CD4-positive, alpha-beta T cell treated with Interleukin-17A for 4 hours (primary cell): ENCODE measurements around the gene GNB5.
"Not testable (repeated sequence)": the region's sequence is repeated elsewhere in the genome, so short reads cannot be mapped to it uniquely, and the experiment has no call there.

Experiments
- DNase-seq: peaks from one replicate; pipeline ENCODE4 v3.0.0-alpha.2; 2020; ENCODE audit warnings: mixed read lengths

Gene GNB5

DNA sequence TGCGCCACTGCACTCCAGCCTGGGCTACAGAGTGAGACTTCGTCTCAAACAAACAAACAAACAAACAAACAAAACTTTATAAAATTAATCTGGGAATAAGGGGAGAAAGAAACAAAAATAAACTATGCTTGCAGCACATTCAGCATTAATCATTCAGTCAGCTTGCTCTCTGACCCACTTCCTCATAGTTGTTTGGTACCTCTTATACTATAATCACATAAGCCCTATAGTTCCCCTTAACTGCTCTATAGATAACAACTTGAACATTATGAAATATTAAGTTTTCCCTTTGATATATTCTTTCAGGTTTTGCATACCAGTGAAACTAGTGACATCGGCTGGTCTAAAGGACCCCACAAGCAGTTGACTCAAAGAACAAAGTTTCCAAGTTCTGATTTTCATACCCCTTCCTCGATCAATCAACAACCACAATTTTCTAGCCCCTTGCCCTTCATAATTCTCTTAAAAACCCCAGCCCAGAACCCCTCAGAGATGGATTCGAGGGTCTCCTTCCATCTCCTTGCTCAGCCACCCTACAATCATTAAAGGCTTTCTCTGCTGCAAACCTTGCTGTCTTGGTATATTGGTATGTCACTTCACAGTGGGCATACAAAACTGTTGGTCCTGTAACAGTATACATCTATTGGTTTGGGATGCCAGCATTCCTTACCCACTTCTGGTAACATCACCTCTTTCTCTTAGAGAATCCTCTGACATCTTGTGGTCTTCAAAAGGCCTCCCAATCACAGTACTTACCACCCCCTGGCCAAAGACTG is 105.0 kb downstream of the GNB5 start:
- DNase-seq, result no peak

DNA sequence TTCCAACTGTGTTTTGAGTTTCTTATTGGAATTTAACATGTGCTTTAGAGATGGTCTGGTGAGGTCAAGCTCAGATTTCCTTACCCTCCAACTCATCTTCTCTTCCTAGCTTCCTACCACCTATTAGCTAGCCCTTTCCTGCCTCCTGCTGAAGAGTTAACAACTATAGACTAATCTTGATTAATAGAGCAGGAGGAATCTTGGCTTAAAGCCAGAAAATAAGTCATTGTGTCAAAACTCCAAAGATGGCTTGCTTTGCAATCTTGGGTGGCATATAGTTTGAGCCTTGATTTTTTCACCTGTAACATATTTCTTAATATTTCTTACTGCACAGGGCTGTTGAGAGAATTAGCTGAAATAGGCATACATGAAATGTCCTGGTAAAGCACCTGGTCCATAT is 105.9 kb downstream of the GNB5 start:
- DNase-seq, result no peak

DNA sequence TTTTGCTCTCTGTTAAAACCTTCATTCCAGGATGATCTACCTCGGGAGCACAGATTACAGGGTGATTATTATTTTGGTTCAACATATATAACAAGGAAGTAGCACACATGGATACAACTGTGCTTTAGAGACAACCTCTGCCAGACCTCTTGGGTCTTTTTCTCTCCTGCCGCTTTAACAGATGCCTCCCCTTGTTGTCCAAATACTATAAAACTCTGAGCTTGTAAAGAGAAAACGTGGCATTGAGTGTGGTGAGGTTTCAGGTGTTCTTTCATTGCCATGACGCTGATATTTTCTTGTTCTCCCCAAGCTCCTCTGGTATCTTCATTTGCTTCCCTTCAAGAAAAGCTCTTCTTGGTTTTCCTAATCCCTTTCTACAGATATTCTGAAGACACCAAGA is 107.6 kb downstream of the GNB5 start:
- no peak for DNase-seq

DNA sequence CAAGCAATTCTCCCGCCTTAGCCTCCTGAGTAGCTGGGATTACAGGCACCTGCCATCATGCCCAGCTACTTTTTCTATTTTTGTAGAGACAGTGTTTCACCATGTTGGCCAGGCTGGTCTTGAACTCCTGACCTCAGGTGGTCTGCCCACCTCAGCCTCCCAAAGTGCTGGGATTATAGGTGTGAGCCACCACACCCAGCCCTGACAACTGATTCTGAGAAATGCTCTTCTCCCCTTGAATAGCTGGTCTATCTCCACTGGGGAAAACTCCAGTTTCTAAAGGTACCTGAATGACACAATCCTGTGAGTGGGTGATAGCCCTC is 108.2 kb downstream of the GNB5 start:
- DNase-seq, result not testable (repeated sequence)

DNA sequence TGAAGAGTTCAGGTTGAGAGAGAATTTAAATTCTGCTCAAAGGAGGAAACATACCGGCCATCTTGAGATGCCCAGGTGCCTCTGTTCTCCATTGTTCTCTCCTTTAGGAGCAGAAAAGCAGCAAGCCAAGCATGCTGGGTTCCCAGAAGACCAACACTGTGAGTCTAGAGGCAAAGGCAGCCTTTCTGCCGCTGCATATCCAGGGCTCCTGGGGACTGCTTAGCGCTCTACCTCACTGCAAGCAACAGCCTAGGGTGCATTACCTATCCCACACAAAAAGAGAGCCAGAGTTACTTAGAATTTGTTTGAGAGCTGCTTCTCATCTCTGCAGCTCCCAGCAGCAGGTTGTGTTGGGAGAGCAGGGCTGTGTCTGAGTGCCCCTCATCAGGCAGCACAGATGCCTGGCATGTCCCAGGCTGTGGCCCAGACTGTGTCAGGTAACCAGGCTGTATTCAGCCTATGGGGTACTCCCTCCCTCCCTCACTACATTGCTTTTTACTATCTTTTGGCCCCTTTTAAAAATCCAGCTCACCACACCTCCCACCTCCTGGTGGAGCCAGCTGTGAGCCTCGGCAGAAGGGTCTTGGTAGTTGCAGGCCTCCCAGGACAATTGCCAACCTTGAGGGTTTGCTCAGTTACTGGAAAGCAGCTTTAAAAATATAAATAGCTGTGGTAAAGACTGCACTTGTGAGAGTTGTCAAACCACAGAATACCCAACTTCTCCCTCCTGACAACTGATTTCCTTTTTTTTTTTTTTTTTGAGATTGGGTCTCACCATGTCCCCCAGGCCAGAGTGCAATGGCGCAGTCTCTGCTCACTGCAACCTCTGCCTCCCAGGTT is 108.8 kb downstream of the GNB5 start:
- DNase-seq, result no peak

DNA sequence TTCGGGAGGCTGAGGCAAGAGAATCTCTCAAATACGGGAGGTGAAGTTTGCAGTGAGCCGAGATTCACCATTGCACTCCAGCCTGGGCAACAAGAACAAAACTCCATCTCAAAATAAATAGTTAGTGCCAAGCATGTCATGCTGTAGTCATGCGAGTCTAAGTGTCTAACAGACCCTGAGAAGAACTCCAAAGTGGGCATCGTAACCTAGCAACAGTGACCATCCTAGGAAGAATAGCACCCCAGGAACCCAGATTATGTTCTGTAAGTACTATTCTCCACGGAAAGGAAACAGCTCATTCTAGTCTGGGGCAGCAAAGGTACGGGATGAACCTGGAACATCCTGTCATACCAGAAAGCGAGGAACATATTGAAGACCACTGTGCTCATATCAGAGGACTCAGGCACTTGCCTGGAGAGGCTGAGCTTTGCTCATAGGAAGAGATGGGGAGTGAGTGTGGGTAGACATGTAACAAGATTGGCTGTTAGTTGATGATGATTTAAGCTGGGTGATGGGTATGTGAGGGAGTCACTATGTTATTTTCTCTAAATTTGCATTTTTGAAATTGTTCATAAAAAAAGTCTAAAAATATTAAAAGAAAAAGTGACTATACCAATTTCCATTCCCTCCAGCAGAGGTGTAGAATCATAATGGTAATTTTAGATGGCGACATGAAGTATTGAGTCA is 110.3 kb downstream of the GNB5 start:
- no peak for DNase-seq

DNA sequence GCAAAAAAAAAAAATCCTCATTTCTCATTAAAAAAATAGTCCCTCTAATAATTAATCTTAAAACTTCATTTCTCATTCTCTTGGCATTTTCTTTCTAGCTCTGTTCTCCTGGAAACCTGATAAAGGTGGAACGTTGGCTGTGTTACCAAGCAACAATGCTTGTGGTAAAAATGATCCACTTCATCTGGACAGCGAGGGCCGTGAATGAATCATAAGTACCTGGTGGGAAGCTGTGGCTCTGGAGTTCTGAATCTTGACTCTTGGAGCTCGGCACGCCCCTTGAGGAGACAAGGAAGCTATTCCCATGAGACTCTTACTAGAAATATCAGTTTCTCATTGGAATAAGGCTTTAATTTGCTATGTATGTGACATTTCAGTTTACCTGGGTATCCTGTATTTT is 111.2 kb downstream of the GNB5 start:
- no peak for DNase-seq

DNA sequence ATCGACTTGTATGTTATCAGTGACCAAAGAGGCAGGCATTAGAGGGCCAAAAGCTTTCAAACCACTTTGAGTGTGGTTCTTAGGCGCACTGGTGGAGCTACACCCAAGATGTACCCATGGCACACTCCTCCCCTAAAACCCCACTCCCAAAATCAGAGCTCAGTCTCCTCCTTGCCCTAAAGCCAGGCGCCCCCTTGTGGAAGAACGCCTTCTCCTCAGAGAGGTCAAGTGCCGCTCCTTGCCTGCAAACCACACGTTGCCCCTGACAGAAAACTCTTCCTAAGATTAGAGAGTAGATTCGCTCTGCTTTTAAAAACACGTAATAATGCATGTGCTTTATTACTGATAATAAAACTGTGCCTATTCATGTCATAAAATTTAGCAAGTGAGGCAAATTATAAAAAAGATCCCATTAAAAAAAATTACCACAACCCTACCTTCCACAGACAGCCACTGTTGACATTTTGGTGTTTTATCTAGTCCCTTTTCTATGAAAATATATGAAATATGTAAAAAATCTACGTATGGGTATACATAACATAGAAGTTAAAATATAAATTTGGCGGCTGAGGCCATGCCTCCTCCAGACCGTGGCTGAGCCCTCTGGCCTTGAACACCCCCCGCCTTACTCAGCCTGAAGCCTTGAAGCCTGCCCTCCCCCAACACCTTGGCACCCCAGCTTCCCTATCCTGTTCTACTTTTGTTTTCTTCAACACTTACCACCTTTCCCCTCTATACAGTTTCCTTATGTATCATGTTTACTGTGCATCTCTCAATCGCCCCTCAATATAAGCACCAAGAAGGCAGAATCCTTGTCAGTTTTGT is 112.1 kb downstream of the GNB5 start:
- peak; percentile 93 for DNase-seq

DNA sequence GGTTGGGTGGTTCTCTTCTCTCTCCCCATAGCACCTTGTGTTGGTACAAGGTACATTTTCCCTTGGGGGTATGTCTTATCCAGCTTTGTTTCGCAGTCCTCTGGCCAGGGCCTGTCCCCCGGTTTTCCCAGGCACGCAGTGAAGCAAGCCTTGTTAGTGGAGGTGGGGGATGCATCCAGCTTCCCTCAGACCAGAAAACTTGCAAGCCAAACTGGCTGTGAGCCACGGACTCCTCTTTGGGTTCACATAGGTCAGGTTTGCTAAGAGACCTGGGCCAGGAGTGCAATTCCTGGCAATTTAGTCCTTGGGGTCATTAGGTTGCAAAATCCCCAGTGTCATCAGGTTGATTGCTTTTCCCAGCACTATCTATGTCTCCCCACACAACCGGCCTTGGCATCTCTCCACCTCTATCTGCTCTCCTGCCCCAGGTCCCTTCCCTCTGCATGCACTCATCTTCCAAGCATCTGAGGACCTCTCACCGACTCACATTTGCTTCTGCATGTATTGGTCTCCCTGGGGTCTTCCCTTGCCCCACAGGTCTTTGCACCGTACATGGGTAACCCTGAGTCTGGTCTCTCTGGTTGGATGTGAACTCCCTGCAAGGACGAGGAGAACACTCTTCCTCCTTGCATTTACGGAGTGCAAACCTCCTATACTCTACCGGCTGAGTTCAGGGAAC is 112.9 kb downstream of the GNB5 start:
- no peak for DNase-seq

DNA sequence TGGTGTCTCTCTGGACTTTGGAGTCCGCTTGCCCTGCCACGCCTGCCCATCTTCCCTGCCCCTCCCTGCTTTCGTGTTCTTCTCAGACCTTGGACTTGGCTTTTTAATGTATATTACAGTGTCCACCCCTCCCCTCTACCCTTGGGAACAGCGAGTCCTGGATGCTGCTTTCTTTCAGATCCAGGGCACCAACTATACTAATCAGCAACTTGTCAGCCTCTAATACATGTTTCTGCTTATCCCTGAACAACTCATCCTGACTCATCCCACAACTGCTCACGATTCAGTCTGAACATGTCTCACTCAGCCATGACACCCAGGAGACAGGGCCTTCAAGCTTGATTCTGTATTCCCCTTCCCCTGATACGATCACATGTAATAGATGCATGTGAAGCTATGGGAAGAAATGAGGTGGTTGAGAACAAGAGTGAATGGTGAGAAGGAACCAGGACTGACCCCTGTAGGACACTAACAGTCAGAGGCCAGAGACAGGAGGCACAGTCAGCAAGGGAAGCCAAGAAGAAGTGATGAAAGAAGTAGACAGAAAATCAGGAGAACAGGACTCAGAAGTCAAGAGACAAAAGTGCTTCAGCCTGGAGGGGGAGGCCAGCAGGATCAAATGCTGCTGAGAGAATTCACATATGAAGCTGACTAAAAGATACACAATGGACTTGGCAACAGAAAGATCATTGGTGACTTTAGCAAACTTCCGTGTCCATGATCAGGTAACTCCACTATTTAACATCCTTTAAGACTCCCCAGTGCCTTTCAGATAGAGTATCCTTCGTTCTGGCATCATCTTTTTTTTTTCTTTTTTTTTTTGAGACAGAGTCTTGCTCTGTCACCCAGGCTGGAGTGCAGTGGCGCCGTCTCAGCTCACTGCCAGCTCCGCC is 114.1 kb downstream of the GNB5 start:
- DNase-seq, result no peak

DNA sequence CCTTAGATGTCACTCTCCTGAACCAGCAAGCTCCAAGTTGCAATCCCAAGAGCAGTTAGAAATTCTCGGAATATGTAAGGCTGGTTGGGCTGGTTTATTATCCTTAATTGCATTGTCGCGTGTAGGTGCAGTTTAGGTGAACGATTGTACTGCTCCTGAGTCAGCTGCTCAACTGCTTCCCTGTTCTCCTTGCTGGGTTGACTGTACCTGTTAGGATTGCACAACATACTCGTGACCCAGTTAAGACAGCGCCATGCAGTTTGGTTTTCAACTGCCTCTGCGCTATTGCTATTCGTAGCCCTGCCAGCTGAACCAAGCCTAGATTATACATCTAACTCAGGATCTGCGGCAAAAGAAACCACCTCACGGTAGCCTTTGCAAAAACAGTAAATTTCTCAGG is 119.6 kb downstream of the GNB5 start:
- no peak for DNase-seq

DNA sequence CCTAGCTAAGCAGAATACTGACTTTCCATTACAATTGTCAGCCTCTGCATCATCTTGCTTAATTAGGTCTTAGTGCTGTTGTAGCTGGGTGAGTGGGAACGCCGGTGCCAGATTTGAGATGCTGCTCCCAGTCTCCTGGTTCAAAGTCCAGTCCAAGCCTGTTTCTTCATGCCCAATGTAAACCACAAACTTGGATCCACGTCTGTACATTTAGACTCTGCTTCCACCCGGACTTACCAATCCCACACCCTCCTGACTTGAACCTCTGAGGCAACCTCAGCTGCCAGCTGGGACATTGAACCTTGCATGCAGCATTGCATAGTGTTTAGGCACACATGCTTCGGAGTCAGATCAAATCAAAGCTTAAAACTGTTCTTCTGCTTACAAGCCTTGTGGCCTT is 121.6 kb downstream of the GNB5 start:
- no peak for DNase-seq

DNA sequence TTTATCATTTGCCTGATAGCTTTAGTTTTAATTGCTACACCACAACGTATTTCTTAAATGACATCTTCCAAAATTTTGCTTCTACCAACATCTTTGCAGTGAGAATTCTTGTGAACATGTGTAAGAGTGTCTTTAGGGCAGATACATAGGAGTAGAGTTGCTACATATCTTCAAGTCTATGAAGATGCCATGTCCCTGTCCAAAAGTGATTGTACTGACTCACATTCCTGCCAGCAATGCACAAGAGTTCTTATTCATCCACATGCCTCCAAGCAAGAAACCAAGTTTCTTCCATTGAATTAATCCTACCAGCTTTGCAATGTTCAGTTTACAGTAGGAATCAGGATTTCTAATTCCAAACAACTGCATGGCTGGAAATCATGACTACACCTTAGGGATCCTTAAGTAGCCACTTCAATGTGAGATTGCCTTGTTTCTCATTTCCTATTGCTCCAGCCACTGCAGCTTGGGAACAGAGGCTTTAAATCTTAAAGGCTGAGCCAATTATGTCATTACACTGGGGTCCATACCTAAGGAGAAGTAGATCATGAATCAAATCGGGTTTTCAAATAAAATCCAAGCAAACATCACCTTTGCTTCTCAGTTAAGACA is 123.1 kb downstream of the GNB5 start:
- DNase-seq, result no peak

DNA sequence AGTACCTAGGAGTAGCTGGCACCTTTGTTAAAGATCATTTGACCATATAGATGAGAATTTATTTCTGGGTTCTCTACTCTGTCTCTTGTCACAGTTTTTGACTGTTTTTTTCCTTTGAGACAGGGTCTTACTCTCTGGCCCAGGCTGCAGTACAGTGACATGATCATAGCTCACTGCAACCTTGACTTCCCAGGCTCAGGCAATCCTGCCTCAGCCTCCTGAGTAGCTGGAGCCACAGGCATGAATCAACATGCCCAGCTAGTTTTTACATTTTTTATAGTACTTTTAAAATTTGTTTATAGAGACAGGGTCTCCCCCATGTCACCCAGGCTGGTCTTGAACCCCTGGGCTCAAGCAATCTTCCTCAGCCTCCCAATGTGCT is 123.7 kb downstream of the GNB5 start:
- no peak for DNase-seq

DNA sequence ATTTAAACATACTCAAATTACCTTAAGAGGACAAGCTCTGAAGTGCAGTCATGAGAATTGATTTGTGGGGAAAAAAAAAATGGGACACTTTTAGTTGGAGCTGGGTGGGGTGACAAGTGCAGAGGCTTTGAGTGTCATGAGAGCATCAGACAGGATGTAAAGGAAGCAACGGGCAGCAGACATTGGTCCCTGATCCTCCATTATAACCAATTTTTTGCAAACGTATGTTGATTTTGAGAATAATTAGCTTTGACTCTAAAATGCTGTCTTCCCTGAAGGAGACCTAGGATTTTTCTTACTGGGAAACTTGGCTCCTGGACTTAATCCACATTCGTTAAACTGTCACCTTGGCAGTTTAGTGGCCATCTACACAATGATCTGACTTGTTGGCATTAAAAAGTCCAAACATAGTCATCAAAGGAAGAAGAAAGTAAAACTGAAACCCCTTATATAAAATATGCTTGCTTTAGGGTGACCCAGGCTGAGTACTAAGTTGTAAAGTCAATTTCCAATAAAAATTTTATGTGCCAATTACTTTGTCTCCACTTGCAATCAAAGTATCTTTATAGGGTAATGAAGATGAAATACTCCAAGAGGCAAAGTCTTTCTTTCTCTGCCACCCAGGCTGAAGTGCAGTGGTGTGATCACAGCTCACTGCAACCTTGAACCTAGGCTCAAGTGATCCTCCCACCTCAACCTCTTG is 124.2 kb downstream of the GNB5 start:
- DNase-seq, result no peak
